ENCODE data around the gene TPSG1. TPM values are rescaled to one million over a fixed set of nuclear protein-coding genes. Genes with fewer than 3 reads are reported as not detected.
"Not testable (repeated sequence)": the region's sequence is repeated elsewhere in the genome, so short reads cannot be mapped to it uniquely, and the experiment has no call there.

Gene TPSG1
- total RNA-seq, 1 experiment from 2014 or later, result not detected

- no peak for DNase-seq (ENCODE audit: low read depth)
- in situ Hi-C loops (cut with HindIII; ENCODE audit: low pct_unique_long_range_greater_than_20kb, low sequenced_read_pairs), result no loop called here
These were observed 32.5 kb downstream of the TPSG1 start for GRCh38 chr16:1192384-1193073.

GRCh38 chr16:1190789-1191188 lies 34.3 kb downstream of the TPSG1 start:
- in situ Hi-C loops (cut with HindIII; ENCODE audit: low pct_unique_long_range_greater_than_20kb, low sequenced_read_pairs); DNase-seq (ENCODE audit: low read depth): not testable (repeated sequence)

GRCh38 chr16:1189455-1189854 lies 35.6 kb downstream of the TPSG1 start:
- no peak for DNase-seq (ENCODE audit: low read depth)
- in situ Hi-C loops (cut with HindIII; ENCODE audit: low pct_unique_long_range_greater_than_20kb, low sequenced_read_pairs), result no loop called here

GRCh38 chr16:1188432-1189189 lies 36.5 kb downstream of the TPSG1 start:
- in situ Hi-C loops (cut with HindIII; ENCODE audit: low pct_unique_long_range_greater_than_20kb, low sequenced_read_pairs), result no loop called here
- peak; percentile 50 for DNase-seq (ENCODE audit: low read depth)

- DNase-seq (ENCODE audit: low read depth); in situ Hi-C loops (cut with HindIII; ENCODE audit: low pct_unique_long_range_greater_than_20kb, low sequenced_read_pairs): not testable (repeated sequence)
These were observed 39.4 kb downstream of the TPSG1 start for GRCh38 chr16:1185460-1186207.

GRCh38 chr16:1184980-1185379 lies 40.1 kb downstream of the TPSG1 start:
- in situ Hi-C loops (cut with HindIII; ENCODE audit: low pct_unique_long_range_greater_than_20kb, low sequenced_read_pairs), result no loop called here
- no peak for DNase-seq (ENCODE audit: low read depth)

GRCh38 chr16:1184156-1184868 lies 40.8 kb downstream of the TPSG1 start:
- no peak for DNase-seq (ENCODE audit: low read depth)
- in situ Hi-C loops (cut with HindIII; ENCODE audit: low pct_unique_long_range_greater_than_20kb, low sequenced_read_pairs), result no loop called here

GRCh38 chr16:1182950-1183907 lies 41.8 kb downstream of the TPSG1 start:
- in situ Hi-C loops (cut with HindIII; ENCODE audit: low pct_unique_long_range_greater_than_20kb, low sequenced_read_pairs), result no loop called here
- DNase-seq (ENCODE audit: low read depth), result peak; percentile 90

GRCh38 chr16:1182316-1182671 lies 42.8 kb downstream of the TPSG1 start:
- DNase-seq (ENCODE audit: low read depth), result peak; percentile 96
- in situ Hi-C loops (cut with HindIII; ENCODE audit: low pct_unique_long_range_greater_than_20kb, low sequenced_read_pairs), result no loop called here

GRCh38 chr16:1181404-1182315 lies 43.4 kb downstream of the TPSG1 start:
- peak; percentile 50 for DNase-seq (ENCODE audit: low read depth)
- in situ Hi-C loops (cut with HindIII; ENCODE audit: low pct_unique_long_range_greater_than_20kb, low sequenced_read_pairs), result no loop called here

GRCh38 chr16:1180549-1181403 lies 44.3 kb downstream of the TPSG1 start:
- in situ Hi-C loops (cut with HindIII; ENCODE audit: low pct_unique_long_range_greater_than_20kb, low sequenced_read_pairs), result no loop called here
- no peak for DNase-seq (ENCODE audit: low read depth)

- no peak for DNase-seq (ENCODE audit: low read depth)
- in situ Hi-C loops (cut with HindIII; ENCODE audit: low pct_unique_long_range_greater_than_20kb, low sequenced_read_pairs), result no loop called here
These were observed 46.7 kb downstream of the TPSG1 start for GRCh38 chr16:1178295-1178910.

- DNase-seq (ENCODE audit: low read depth), result no peak
- in situ Hi-C loops (cut with HindIII; ENCODE audit: low pct_unique_long_range_greater_than_20kb, low sequenced_read_pairs), result no loop called here
These were observed 47.3 kb downstream of the TPSG1 start for GRCh38 chr16:1177750-1178149.

- DNase-seq (ENCODE audit: low read depth), result no peak
- in situ Hi-C loops (cut with HindIII; ENCODE audit: low pct_unique_long_range_greater_than_20kb, low sequenced_read_pairs), result no loop called here
These were observed 48.0 kb downstream of the TPSG1 start for GRCh38 chr16:1177053-1177452.

GRCh38 chr16:1176280-1176897 lies 48.7 kb downstream of the TPSG1 start:
- in situ Hi-C loops (cut with HindIII; ENCODE audit: low pct_unique_long_range_greater_than_20kb, low sequenced_read_pairs), result no loop called here
- DNase-seq (ENCODE audit: low read depth), result no peak

All from Caki2 (cell line).